Measurements from ENCODE around the gene ADCY6.

Gene ADCY6

DNA sequence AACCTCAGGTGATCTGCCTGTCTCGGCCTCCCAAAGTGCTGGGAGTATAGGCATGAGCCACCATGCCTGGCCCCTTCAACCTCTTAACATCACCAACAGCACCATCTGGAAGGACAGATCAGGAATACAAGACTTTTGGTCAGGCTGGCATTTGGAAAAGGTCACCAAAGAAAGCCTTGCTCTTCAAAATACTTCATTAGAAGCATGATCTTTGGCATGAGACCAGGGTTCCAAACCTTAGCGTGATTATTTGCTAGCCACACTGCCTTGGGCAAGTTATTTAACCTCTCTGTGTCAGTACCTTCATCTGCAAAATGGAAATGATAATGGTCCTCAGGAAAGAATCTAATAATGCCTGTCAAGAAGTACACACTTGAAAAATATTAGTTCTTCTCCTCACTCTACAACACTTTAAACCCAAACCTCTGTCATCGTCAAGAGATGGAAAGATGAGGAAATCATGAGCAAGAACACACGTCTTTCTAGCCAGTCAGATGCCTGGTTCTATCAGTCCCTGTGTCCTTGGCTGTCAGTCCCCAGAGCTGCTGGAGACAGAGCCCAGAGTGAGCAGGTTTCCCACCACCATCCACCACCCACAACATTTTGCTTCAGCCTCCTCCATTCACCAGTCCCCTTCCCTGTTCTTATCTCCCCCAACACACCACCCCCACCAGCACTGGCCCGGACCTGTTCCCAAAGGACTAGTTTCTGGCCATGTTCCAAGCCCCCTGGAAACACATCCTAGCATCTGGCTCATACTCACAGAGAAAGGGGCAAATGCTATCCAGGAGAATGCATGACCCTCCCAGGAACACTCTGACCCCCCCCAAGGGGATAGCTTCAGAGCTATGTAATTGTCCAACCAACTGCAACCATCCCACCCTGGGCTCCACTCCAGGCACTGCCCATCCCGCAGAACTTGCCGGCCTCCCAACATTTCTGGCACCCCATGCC lies 2.0 kb downstream of the ADCY6 start:
- TF ChIP-seq, protein P1, sequence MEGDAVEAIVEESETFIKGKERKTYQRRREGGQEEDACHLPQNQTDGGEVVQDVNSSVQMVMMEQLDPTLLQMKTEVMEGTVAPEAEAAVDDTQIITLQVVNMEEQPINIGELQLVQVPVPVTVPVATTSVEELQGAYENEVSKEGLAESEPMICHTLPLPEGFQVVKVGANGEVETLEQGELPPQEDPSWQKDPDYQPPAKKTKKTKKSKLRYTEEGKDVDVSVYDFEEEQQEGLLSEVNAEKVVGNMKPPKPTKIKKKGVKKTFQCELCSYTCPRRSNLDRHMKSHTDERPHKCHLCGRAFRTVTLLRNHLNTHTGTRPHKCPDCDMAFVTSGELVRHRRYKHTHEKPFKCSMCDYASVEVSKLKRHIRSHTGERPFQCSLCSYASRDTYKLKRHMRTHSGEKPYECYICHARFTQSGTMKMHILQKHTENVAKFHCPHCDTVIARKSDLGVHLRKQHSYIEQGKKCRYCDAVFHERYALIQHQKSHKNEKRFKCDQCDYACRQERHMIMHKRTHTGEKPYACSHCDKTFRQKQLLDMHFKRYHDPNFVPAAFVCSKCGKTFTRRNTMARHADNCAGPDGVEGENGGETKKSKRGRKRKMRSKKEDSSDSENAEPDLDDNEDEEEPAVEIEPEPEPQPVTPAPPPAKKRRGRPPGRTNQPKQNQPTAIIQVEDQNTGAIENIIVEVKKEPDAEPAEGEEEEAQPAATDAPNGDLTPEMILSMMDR (IDR thresholded peaks at IDR 0.05; ENCODE audit: low read depth, low read length): no peak
- peak overlapping the region; percentile 80 to 94 for H3K4me3 ChIP-seq (replicated peaks in 1 of 2; ENCODE audit: low read depth in 2 of 2, low read length in 2 of 2)
- DNase-seq (ENCODE audit: low read depth in 2 of 2): peak; percentile 14 to 83

- DNase-seq (ENCODE audit: low read depth in 2 of 2): no peak
- TF ChIP-seq, protein P1 (IDR thresholded peaks at IDR 0.05; ENCODE audit: low read depth, low read length): no peak
- H3K4me3 ChIP-seq (replicated peaks in 1 of 2; ENCODE audit: low read depth in 2 of 2, low read length in 2 of 2): no peak overlapping the region
Measured at GRCh38 chr12:48783432-48783831, 5.5 kb downstream of the ADCY6 start.

DNA sequence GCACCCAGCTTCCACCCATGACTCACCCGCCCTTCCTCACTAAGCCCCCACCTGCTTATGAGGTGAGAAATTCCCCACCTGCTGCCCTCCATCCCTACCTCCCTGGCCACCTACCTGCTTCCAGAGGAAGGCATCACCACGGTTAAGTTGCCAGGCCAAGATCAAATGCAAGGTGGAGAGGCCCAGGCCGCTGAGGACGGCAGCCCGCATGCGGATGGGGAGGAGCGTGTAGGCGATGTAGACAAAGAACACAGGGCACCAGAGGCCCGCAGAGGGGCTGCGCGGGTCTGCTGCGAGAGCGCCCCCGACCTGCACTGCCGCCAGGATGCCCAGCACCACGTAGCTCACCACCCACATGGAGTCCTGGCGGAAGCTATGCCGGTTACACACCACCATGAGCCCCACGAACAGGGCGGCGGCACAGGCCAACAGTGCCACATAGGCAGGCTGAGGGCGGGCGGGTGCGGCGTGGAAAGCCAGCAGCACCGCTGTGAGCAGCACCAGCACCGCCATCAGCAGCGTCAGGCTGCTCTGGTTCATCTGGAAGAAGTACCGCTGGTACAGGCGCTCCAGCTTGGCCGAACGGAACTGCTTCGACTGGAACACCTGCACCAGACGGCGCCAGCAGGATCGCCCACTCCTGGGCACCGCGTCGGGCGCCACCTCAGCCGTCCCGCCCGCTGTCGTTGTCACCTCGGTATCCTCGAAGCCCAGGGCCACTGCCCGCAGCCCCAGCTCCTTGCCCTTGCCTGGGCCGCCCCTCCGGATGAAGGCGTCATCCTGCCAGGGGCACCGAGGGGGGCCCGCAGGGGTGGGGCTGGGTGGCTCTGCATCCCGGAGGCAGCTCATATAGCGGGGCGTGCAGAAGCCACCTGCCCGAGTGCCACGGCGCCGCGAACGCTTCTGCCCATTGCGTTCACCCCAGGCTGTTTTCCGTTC lies 6.2 kb downstream of the ADCY6 start:
- TF ChIP-seq, protein P1 (IDR thresholded peaks at IDR 0.05; ENCODE audit: low read depth, low read length): no peak
- no peak for DNase-seq (ENCODE audit: low read depth in 2 of 2)
- H3K4me3 ChIP-seq (replicated peaks in 1 of 2; ENCODE audit: low read depth in 2 of 2, low read length in 2 of 2): no peak overlapping the region

DNA sequence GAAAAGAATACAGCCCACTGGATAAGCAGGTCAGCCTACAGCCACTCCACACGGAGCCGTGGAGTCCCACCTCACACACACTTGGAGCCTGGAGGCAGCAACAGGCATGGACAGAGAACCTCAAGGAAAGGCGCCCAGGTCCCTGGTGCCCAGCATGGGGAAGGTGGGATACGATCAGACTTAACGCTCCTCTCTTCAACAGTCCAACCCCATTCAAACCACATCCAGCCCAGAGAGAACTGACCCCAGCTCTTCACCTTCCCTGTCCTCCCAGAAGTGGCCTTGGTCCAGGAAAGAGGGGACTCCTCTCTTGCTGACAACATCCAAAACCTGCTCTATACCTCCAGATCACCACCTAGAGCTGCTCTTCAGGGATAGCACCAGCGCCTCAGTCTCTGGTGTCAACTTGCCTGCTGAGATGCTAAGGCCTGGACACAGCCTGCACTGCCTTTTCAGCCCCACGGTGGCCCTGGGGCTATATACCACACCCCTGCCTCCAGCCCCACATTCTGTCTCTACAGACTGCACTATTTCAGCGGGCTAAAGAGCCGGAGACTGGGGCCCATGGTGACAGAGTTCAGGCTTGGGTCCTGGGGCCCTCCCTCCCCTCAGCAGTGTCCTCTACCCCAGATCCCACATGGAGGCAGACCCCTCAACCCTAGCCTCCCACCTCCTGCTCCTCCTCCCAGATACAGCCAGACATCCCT lies 7.0 kb downstream of the ADCY6 start:
- TF ChIP-seq, protein P1 (IDR thresholded peaks at IDR 0.05; ENCODE audit: low read depth, low read length): no peak
- H3K4me3 ChIP-seq (replicated peaks in 1 of 2; ENCODE audit: low read depth in 2 of 2, low read length in 2 of 2): no peak overlapping the region
- DNase-seq (ENCODE audit: low read depth in 2 of 2): no peak

DNA sequence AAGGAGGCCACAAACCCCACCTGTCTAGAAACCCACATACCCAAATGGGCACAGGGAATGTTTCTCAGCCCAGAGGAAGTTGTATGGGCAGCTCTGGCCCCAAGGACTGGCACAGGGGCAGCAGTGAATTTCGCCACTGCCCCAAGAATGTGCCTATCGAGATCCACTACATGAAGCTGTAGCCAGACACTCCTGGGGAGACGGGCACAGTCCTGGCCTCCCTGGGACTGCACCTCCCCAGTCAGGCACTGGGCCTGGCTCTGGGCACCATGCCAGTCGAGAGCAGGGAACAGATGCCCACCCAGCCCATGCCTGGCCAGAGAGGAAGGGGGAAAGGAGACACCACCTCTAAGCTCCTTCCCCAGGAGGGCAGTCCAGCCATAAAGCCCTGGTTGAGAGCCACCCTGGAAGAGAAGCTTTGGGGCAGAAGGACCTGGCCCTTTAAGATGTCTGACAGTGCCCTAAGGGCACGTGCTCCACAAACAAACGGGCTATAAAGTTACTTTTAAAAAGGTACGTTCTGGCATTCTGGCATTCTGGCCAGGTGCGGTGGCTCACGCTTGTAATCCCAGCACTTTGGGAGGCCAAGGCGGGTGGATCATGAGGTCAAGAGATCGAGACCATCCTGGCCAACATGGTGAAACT lies 8.4 kb downstream of the ADCY6 start:
- no peak for DNase-seq (ENCODE audit: low read depth in 2 of 2)
- H3K4me3 ChIP-seq (replicated peaks in 1 of 2; ENCODE audit: low read depth in 2 of 2, low read length in 2 of 2): no peak overlapping the region
- TF ChIP-seq, protein P1 (IDR thresholded peaks at IDR 0.05; ENCODE audit: low read depth, low read length): no peak

DNA sequence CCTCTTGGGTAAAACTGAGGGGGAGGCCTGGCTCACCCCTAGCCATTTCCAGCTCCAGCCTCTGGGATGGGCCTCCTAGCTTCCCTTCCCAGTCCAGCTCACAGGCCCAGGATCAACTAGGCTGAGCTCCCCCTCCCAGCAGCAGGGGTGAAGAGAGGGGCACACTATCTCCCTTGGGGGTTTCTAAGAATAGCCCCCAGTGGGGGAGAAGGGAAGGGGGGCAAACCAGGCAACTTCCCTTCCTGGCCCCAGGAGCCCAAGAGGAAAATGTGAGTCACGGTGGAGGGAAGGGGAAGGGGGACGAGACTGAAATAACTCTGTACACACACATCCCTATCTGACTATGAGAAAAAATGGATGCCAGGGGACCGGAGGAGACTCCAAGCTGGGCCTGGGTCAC lies 9.0 kb downstream of the ADCY6 start:
- TF ChIP-seq, protein P1 (IDR thresholded peaks at IDR 0.05; ENCODE audit: low read depth, low read length): no peak
- H3K4me3 ChIP-seq (replicated peaks in 1 of 2; ENCODE audit: low read depth in 2 of 2, low read length in 2 of 2): no peak overlapping the region
- DNase-seq (ENCODE audit: low read depth in 2 of 2): peak; percentile 81 to 97
